Smooth muscle cell (in vitro differentiated cells): ENCODE data around the gene DLGAP1. TPM values are rescaled to one million over a fixed set of nuclear protein-coding genes. Genes with fewer than 3 reads are reported as not detected.

Source experiments
- DNase-seq: peaks from one replicate; lab custom pipeline; 2025; ENCODE audit not compliant: unreplicated experiment; lab: John Stamatoyannopoulos, UW
- H2AFZ ChIP-seq: fragments of 200-600 bp; sonication (generic); 2 replicates; pipeline ENCODE4 v1.6.0; 2016; ENCODE audit warnings: antibody characterized with exemption, low read depth, mild to moderate bottlenecking
- H3F3A ChIP-seq: fragments of 200-600 bp; sonication (generic); 2 replicates; pipeline ENCODE4 v1.6.0; 2017; ENCODE audit warnings: antibody characterized with exemption, low read depth
- H3K27ac ChIP-seq: fragments of 200-600 bp; sonication (generic); 2 replicates; pipeline ENCODE4 v1.5.1; 2016; ENCODE audit warnings: low read depth, mild to moderate bottlenecking
- H3K27me3 ChIP-seq: fragments of 200-600 bp; sonication (generic); 2 replicates; pipeline ENCODE4 v1.6.1; 2016; ENCODE audit warnings: low read depth, mild to moderate bottlenecking
- H3K36me3 ChIP-seq: fragments of 200-600 bp; sonication (generic); 2 replicates; pipeline ENCODE4 v1.5.1; 2016; ENCODE audit warnings: low read depth
- H3K4me1 ChIP-seq: fragments of 200-600 bp; sonication (generic); 2 replicates; pipeline ENCODE4 v1.5.1; 2016; ENCODE audit warnings: low read depth
- H3K4me2 ChIP-seq: fragments of 200-600 bp; sonication (generic); 2 replicates; pipeline ENCODE4 v1.6.0; 2016; ENCODE audit warnings: mild to moderate bottlenecking
- H3K4me3 ChIP-seq: fragments of 200-600 bp; sonication (generic); 2 replicates; pipeline ENCODE4 v1.5.1; 2016; ENCODE audit warnings: mild to moderate bottlenecking
- H3K79me2 ChIP-seq: fragments of 200-600 bp; sonication (generic); 2 replicates; pipeline ENCODE4 v1.6.0; 2016; ENCODE audit warnings: low read depth, mild to moderate bottlenecking
- H3K9ac ChIP-seq: fragments of 200-600 bp; sonication (generic); 2 replicates; pipeline ENCODE4 v1.6.0; 2016; ENCODE audit warnings: low read depth
- H3K9me3 ChIP-seq: fragments of 200-600 bp; sonication (generic); replicated peaks from 2 replicates; pipeline ENCODE4 v1.5.1; 2016; ENCODE audit warnings: low read depth
- H4K20me1 ChIP-seq: fragments of 200-600 bp; sonication (generic); 2 replicates; pipeline ENCODE4 v1.6.0; 2016; ENCODE audit warnings: low read depth
- CTCF ChIP-seq: fragments of 200-600 bp; sonication (generic); IDR thresholded peaks from 2 replicates; pipeline ENCODE4 v1.5.1; 2017; ENCODE audit warnings: borderline replicate concordance, mild to moderate bottlenecking, antibody characterized with exemption; ENCODE audit not compliant: insufficient read depth, poor library complexity, severe bottlenecking
- WGBS: methylation state at CpG from one replicate; pipeline ENCODE4 v1.1.7; 2016; ENCODE audit warnings: low lambda C conversion rate; 5-methylcytosine and 5-hydroxymethylcytosine counted together
- polyA plus RNA-seq: library from polyadenylated mRNA; unstranded; fragments of >200 nt; fragmentation: Nextera tagmentation; extraction: Ambion mirVana; gene quantifications from 2 replicates; pipeline ENCODE4 v1.2.1, GENCODE V29; 2016
- total RNA-seq: library from RNA; depleted of rRNA; stranded (reverse); fragments of >200 nt; gene quantifications from 2 replicates; pipeline ENCODE4 v1.2.3, GENCODE V29; 2014

DLGAP1 gene
- total and polyA plus RNA-seq, 2 experiments from 2014 or later, result 2.6 to 11.3 TPM

- Histone ChIP-seq H3K9me3 (no peaks in the 10 kb centered on the region), H4K20me1 (peaks cover 2% of the 10 kb centered on the region), H3K27ac (no peak overlapping the region), H2AFZ (no peak overlapping the region), H3K4me1 (peaks cover 13% of the 10 kb centered on the region), H3F3A (peaks cover 13% of the 10 kb centered on the region), H3K79me2 (no peaks in the 10 kb centered on the region), H3K27me3 (no peaks in the 10 kb centered on the region), H3K4me3 (no peak overlapping the region), H3K36me3 (no peaks in the 10 kb centered on the region), H3K4me2 (no peak overlapping the region), H3K9ac (no peak overlapping the region)
- TF ChIP-seq CTCF, result no peak
- 77% methylated on average over 17 of the region's 17 CpGs for WGBS
- no peak for DNase-seq
Measured at GRCh38 chr18:3508576-3509549, 946.2 kb downstream of the DLGAP1 start.

- H3K9me3 ChIP-seq, result no peaks in the 10 kb centered on the region
- H2AFZ ChIP-seq, result no peak overlapping the region
- no peaks in the 10 kb centered on the region for H3K27me3 ChIP-seq
- H3K4me2 ChIP-seq, result no peak overlapping the region
- no peak for TF ChIP-seq CTCF
- H3K79me2 ChIP-seq, result no peaks in the 10 kb centered on the region
- peaks cover 8% of the 10 kb centered on the region for H3K4me1 ChIP-seq
- no peaks in the 10 kb centered on the region for H3F3A ChIP-seq
- H4K20me1 ChIP-seq, result no peaks in the 10 kb centered on the region
- no peaks in the 10 kb centered on the region for H3K36me3 ChIP-seq
- 82% methylated on average over 5 of the region's 5 CpGs for WGBS
- no peak overlapping the region for H3K27ac ChIP-seq
- no peak overlapping the region for H3K4me3 ChIP-seq
- DNase-seq, result no peak
- H3K9ac ChIP-seq, result no peak overlapping the region
Measured at GRCh38 chr18:3504637-3505036, 950.5 kb downstream of the DLGAP1 start.

GRCh38 chr18:3502650-3503049, 952.5 kb downstream of the DLGAP1 start:
- no peaks in the 10 kb centered on the region for H3F3A ChIP-seq
- H3K4me2 ChIP-seq, result no peak overlapping the region
- no peak overlapping the region for H2AFZ ChIP-seq
- WGBS, result 91% methylated on average over 4 of the region's 4 CpGs
- H3K27ac ChIP-seq, result no peak overlapping the region
- TF ChIP-seq CTCF, result no peak
- H3K4me3 ChIP-seq, result no peak overlapping the region
- no peaks in the 10 kb centered on the region for H3K9me3 ChIP-seq
- no peaks in the 10 kb centered on the region for H4K20me1 ChIP-seq
- no peaks in the 10 kb centered on the region for H3K79me2 ChIP-seq
- peaks cover 8% of the 10 kb centered on the region for H3K4me1 ChIP-seq
- H3K27me3 ChIP-seq, result no peaks in the 10 kb centered on the region
- H3K9ac ChIP-seq, result no peak overlapping the region
- DNase-seq, result no peak
- H3K36me3 ChIP-seq, result no peaks in the 10 kb centered on the region
